Measurements from ENCODE around the gene WDR6.
A peak's percentile ranks its signal among the peaks of the same experiment; 100 is the strongest.

GRCh38 chr3:49029563-49029884 lies 22.3 kb downstream of the WDR6 start:
- TF ChIP-seq, protein P1, sequence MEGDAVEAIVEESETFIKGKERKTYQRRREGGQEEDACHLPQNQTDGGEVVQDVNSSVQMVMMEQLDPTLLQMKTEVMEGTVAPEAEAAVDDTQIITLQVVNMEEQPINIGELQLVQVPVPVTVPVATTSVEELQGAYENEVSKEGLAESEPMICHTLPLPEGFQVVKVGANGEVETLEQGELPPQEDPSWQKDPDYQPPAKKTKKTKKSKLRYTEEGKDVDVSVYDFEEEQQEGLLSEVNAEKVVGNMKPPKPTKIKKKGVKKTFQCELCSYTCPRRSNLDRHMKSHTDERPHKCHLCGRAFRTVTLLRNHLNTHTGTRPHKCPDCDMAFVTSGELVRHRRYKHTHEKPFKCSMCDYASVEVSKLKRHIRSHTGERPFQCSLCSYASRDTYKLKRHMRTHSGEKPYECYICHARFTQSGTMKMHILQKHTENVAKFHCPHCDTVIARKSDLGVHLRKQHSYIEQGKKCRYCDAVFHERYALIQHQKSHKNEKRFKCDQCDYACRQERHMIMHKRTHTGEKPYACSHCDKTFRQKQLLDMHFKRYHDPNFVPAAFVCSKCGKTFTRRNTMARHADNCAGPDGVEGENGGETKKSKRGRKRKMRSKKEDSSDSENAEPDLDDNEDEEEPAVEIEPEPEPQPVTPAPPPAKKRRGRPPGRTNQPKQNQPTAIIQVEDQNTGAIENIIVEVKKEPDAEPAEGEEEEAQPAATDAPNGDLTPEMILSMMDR (IDR thresholded peaks at IDR 0.05; ENCODE audit: poor library complexity, severe bottlenecking) = no peak
- TF ChIP-seq POLR2AphosphoS5 (IDR thresholded peaks at IDR 0.05) = peak; percentile 6
- TF ChIP-seq EP300 (conservative IDR thresholded peaks at IDR 0.05; ENCODE audit: poor library complexity, severe bottlenecking) = no peak
- TF ChIP-seq REST (IDR thresholded peaks at IDR 0.05; ENCODE audit: borderline replicate concordance) = no peak
- TF ChIP-seq EZH2 (IDR thresholded peaks at IDR 0.05; ENCODE audit: borderline replicate concordance, insufficient read depth, low read length, poor library complexity, severe bottlenecking) = no peak
- TF ChIP-seq TAF1 (IDR thresholded peaks at IDR 0.05; ENCODE audit: low read depth) = no peak
- TF ChIP-seq RAD21 (conservative IDR thresholded peaks at IDR 0.05) = no peak
- no peak for TF ChIP-seq SMC3 (conservative IDR thresholded peaks at IDR 0.05; ENCODE audit: poor library complexity)
- no peak for TF ChIP-seq MXI1 (conservative IDR thresholded peaks at IDR 0.05; ENCODE audit: poor library complexity, severe bottlenecking)

Data from neural cell (in vitro differentiated cells).